IMR-90 (cell line): ENCODE measurements around the gene TCF25. TPM values are rescaled to one million over a fixed set of nuclear protein-coding genes. Genes with fewer than 3 reads are reported as not detected.

Experiments
- ATAC-seq: fragments of 200-7000 bp; cut with Tn5 transposase; 2 replicates; pipeline ENCODE4 v1.9.1; 2020; ENCODE audit warnings: low read depth, mild to moderate bottlenecking, moderate library complexity
- BruUV-seq: library from RNA; stranded (reverse); fragments of 400-500 nt; replicated peaks from 2 replicates; lab custom pipeline; 2021; lab: Mats Ljungman, UMichigan
- CTCF ChIA-PET: fragments of 300-600 bp; formaldehyde crosslinking; extraction: SDS; loops from one replicate; lab custom pipeline; 2021; ENCODE audit warnings: antibody characterized with exemption; lab: Yijun Ruan, JAX
- POLR2A ChIA-PET: fragments of 300-600 bp; sonication (Branson Sonifier 250); formaldehyde crosslinking; loops from one replicate; lab custom pipeline; 2022; ENCODE audit warnings: antibody characterized with exemption; ENCODE audit not compliant: unreplicated experiment; lab: Charles Lee
- DNase-seq: peaks from one replicate; pipeline ENCODE4 v3.0.0; 2013
- H2AFZ ChIP-seq: replicated peaks from 2 replicates; pipeline ENCODE3; 2013; ENCODE audit warnings: low read length, mild to moderate bottlenecking; ENCODE audit not compliant: poor library complexity
- H2AK5ac ChIP-seq: 2 replicates; pipeline ENCODE4 v1.6.1; 2013; ENCODE audit warnings: low read depth, low read length, inconsistent platforms
- H2AK9ac ChIP-seq: replicated peaks from 2 replicates; pipeline ENCODE3; 2013; ENCODE audit warnings: mild to moderate bottlenecking, low read depth, low read length, moderate library complexity; ENCODE audit not compliant: poor library complexity
- H2BK120ac ChIP-seq: 2 replicates; pipeline ENCODE4 v1.6.1; 2013; ENCODE audit warnings: low read depth, low read length, inconsistent platforms
- H2BK15ac ChIP-seq: 3 replicates; pipeline ENCODE4 v1.6.1; 2013; ENCODE audit warnings: low read depth, low read length, inconsistent platforms
- H2BK20ac ChIP-seq: 2 replicates; pipeline ENCODE4 v1.6.1; 2013; ENCODE audit warnings: low read depth, mild to moderate bottlenecking, inconsistent platforms, low read length, moderate library complexity
- H2BK5ac ChIP-seq: 2 replicates; pipeline ENCODE4 v1.6.1; 2013; ENCODE audit warnings: mild to moderate bottlenecking, low read depth, low read length, inconsistent platforms; ENCODE audit not compliant: poor library complexity, severe bottlenecking
- H3K14ac ChIP-seq: replicated peaks from 2 replicates; pipeline ENCODE4 v1.6.1; 2013; ENCODE audit warnings: low read depth, low read length, inconsistent platforms
- H3K18ac ChIP-seq: 2 replicates; pipeline ENCODE4 v1.6.1; 2013; ENCODE audit warnings: low read depth, low read length, control low read depth
- H3K23ac ChIP-seq: 2 replicates; pipeline ENCODE4 v1.6.1; 2013; ENCODE audit warnings: low read depth, low read length, inconsistent platforms
- H3K27ac ChIP-seq: 2 replicates; pipeline ENCODE4 v1.5.1; 2013; ENCODE audit warnings: mild to moderate bottlenecking, control low read depth, low read length; ENCODE audit not compliant: insufficient read depth
- H3K27me3 ChIP-seq: 2 replicates; pipeline ENCODE4 v1.6.1; 2013; ENCODE audit warnings: low read length; ENCODE audit not compliant: control insufficient read depth, insufficient read depth
- H3K36me3 ChIP-seq: 2 replicates; pipeline ENCODE4 v1.6.1; 2013; ENCODE audit warnings: low read length, mixed read lengths; ENCODE audit not compliant: control insufficient read depth, insufficient read depth
- H3K4ac ChIP-seq: 2 replicates; pipeline ENCODE4 v1.6.1; 2013; ENCODE audit warnings: low read depth, low read length, inconsistent platforms
- H3K4me1 ChIP-seq: 2 replicates; pipeline ENCODE4 v1.6.1; 2013; ENCODE audit warnings: low read length, mixed read lengths; ENCODE audit not compliant: control insufficient read depth, insufficient read depth
- H3K4me2 ChIP-seq: 2 replicates; pipeline ENCODE4 v1.6.1; 2013; ENCODE audit warnings: low read depth, mild to moderate bottlenecking, control low read depth, low read length, moderate library complexity
- H3K4me3 ChIP-seq: 2 replicates; pipeline ENCODE4 v1.5.1; 2013; ENCODE audit warnings: low read depth, mild to moderate bottlenecking, control low read depth, low read length, moderate library complexity; ENCODE audit not compliant: insufficient read depth
- H3K56ac ChIP-seq: 2 replicates; pipeline ENCODE4 v1.6.1; 2013; ENCODE audit warnings: low read length, inconsistent platforms; ENCODE audit not compliant: insufficient read depth; ENCODE audit errors: extremely low read depth
- H3K79me1 ChIP-seq, 2 experiments: 2 replicates each; pipeline ENCODE4 v1.6.1; 2013; ENCODE audit warnings: low read length in 2 of 2, inconsistent platforms in 1 of 2, low read depth in 1 of 2
- H3K9ac ChIP-seq: 2 replicates; pipeline ENCODE4 v1.6.1; 2013; ENCODE audit warnings: low read depth, low read length, control low read depth
- H3K9me1 ChIP-seq: 2 replicates; pipeline ENCODE4 v1.6.1; 2013; ENCODE audit warnings: low read length, inconsistent platforms; ENCODE audit not compliant: insufficient read depth
- H3K9me3 ChIP-seq: 2 replicates; pipeline ENCODE4 v1.6.1; 2013; ENCODE audit warnings: low read length; ENCODE audit not compliant: control insufficient read depth, insufficient read depth
- H4K20me1 ChIP-seq: 2 replicates; pipeline ENCODE4 v1.6.1; 2013; ENCODE audit warnings: low read length, inconsistent platforms; ENCODE audit not compliant: insufficient read depth
- H4K5ac ChIP-seq: 2 replicates; pipeline ENCODE4 v1.6.1; 2013; ENCODE audit warnings: mild to moderate bottlenecking, low read depth, low read length, control low read depth
- H4K8ac ChIP-seq, 2 experiments: 2 replicates each; pipeline ENCODE4 v1.6.1; 2013; ENCODE audit warnings: low read depth in 2 of 2, low read length in 2 of 2, control low read depth in 1 of 2, inconsistent platforms in 1 of 2
- H4K91ac ChIP-seq: 2 replicates; pipeline ENCODE4 v1.6.1; 2013; ENCODE audit warnings: low read depth, low read length, inconsistent platforms; ENCODE audit not compliant: insufficient read depth
- BHLHE40 ChIP-seq: fragments of 150-350 bp; IDR thresholded peaks from 2 replicates; pipeline ENCODE4 v1.6.1; 2016; ENCODE audit warnings: mild to moderate bottlenecking, low read depth, low read length
- CEBPB ChIP-seq: IDR thresholded peaks from 2 replicates; pipeline ENCODE4 v1.6.1; 2012; ENCODE audit warnings: low read depth, low read length, improper control_type of control experiment
- CHD1 ChIP-seq: IDR thresholded peaks from 2 replicates; pipeline ENCODE4 v1.6.1; 2012; ENCODE audit warnings: low read depth, low read length, improper control_type of control experiment
- FOS ChIP-seq: fragments of 150-350 bp; IDR thresholded peaks from 2 replicates; pipeline ENCODE4 v1.6.1; 2016; ENCODE audit warnings: low read depth, low read length
- MAFK ChIP-seq: IDR thresholded peaks from 2 replicates; pipeline ENCODE4 v1.6.1; 2012; ENCODE audit warnings: low read depth, low read length, improper control_type of control experiment
- MAZ ChIP-seq: IDR thresholded peaks from 2 replicates; pipeline ENCODE4 v1.6.1; 2012; ENCODE audit warnings: low read depth, mild to moderate bottlenecking, low read length, improper control_type of control experiment, moderate library complexity, borderline replicate concordance
- MXI1 ChIP-seq: IDR thresholded peaks from 2 replicates; pipeline ENCODE4 v1.6.1; 2012; ENCODE audit warnings: low read depth, mild to moderate bottlenecking, low read length, moderate library complexity, borderline replicate concordance
- NFE2L2 ChIP-seq: fragments of 150-350 bp; IDR thresholded peaks from 2 replicates; pipeline ENCODE4 v1.6.1; 2016; ENCODE audit warnings: low read depth, mild to moderate bottlenecking, low read length
- POLR2A ChIP-seq: IDR thresholded peaks from 2 replicates; pipeline ENCODE4 v1.6.1; 2012; ENCODE audit warnings: mild to moderate bottlenecking, low read depth, low read length
- RAD21 ChIP-seq: IDR thresholded peaks from 2 replicates; pipeline ENCODE4 v1.6.1; 2012; ENCODE audit warnings: low read length, improper control_type of control experiment
- RCOR1 ChIP-seq: IDR thresholded peaks from 2 replicates; pipeline ENCODE4 v1.6.1; 2012; ENCODE audit warnings: mild to moderate bottlenecking, low read length, improper control_type of control experiment; ENCODE audit not compliant: insufficient replicate concordance
- RFX5 ChIP-seq: IDR thresholded peaks from 2 replicates; pipeline ENCODE4 v1.8.0; 2012; ENCODE audit warnings: low read depth, mild to moderate bottlenecking, low read length, moderate library complexity
- SMC3 ChIP-seq: fragments of 150-350 bp; IDR thresholded peaks from 2 replicates; pipeline ENCODE4 v1.6.1; 2016; ENCODE audit warnings: low read depth, mild to moderate bottlenecking, antibody characterized with exemption, low read length, moderate library complexity
- WGBS, 2 experiments: methylation state at CpG; one replicate each; pipeline versions ENCODE4 v1.1.5 to v1.1.7; 2013; ENCODE audit warnings: missing lambda C conversion rate in 2 of 2; ENCODE audit not compliant: insufficient read length in 1 of 2; ENCODE audit errors: extremely low coverage in 2 of 2; 5-methylcytosine and 5-hydroxymethylcytosine counted together
- dilution Hi-C: fragments of 300-500 bp; cut with HindIII; formaldehyde crosslinking; loops from one replicate; pipeline ENCODE4 v1.14.3; 2018; ENCODE audit warnings: low sequenced_read_pairs; ENCODE audit not compliant: unreplicated experiment
- in situ Hi-C: fragments of 300-500 bp; cut with MboI; formaldehyde crosslinking; loops from 3 replicates; pipeline ENCODE4 v1.14.3; 2019; ENCODE audit warnings: low sequenced_read_pairs, inconsistent platforms, mixed read lengths
- intact Hi-C: fragments of 100-400 bp; cut with micrococcal nuclease; formaldehyde crosslinking; loops from 2 replicates; pipeline ENCODE4 v1.10.0; 2022
- polyA plus RNA-seq, 3 experiments: library from polyadenylated mRNA; depleted of rRNA; stranded (reverse); fragments of >200 nt; gene quantifications; 2 replicates each; pipeline ENCODE4 v1.2.3, GENCODE V29; 2012; ENCODE audit warnings: low replicate concordance in 1 of 3
- total RNA-seq: library from RNA; depleted of rRNA; stranded (reverse); fragments of >200 nt; gene quantifications from 2 replicates; pipeline ENCODE4 v1.2.3, GENCODE V29; 2012
- TF ChIP-seq, protein P1 (sequence below): fragments of 150-350 bp; IDR thresholded peaks from 2 replicates; pipeline ENCODE4 v1.6.1; 2017; ENCODE audit warnings: mild to moderate bottlenecking, antibody characterized with exemption, low read length, low read depth
- TF ChIP-seq, protein P2 (sequence below): fragments of 150-350 bp; IDR thresholded peaks from 2 replicates; pipeline ENCODE4 v1.6.1; 2016; ENCODE audit warnings: low read depth, mild to moderate bottlenecking, low read length, moderate library complexity, borderline replicate concordance
- TF ChIP-seq, protein P3 (sequence below): conservative IDR thresholded peaks from 2 replicates; pipeline ENCODE4 v1.5.1; 2012; ENCODE audit warnings: mild to moderate bottlenecking, low read depth, low read length, improper control_type of control experiment

Gene TCF25
- total and polyA plus RNA-seq, 2 of the 4 experiments (the other 2 are of a cell fraction) = 127 to 184 TPM

DNA sequence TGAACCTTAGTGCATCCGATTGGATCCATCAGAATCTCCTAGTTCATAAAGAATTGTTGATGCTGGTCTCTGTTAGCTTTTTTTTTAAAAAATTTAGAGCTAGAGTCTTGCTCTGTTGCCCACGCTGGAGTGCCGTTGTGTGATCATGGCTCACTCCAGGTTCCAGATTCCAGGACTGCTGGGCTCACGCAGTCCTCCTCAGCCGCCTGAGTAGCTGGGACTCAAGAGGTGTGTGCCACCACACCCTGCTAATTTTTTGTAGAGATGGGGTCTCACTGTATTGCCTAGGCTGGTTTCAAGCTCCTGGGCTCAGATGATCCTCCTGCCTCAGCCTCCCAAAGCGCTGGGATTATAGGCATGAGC is 8.0 kb downstream of the TCF25 start:
- H3K56ac ChIP-seq = no peak overlapping the region
- no peak overlapping the region for H2AK9ac ChIP-seq
- no peak overlapping the region for H3K14ac ChIP-seq
- intact Hi-C loops (no loop called here), in situ Hi-C loops (no loop called here), dilution Hi-C loops (no loop called here)
- peaks cover 37 to 65% of the 10 kb centered on the region in 2 experiments for H3K79me1 ChIP-seq
- H3K27me3 ChIP-seq = no peaks in the 10 kb centered on the region
- no peak overlapping the region for H2AFZ ChIP-seq
- H3K4me2 ChIP-seq = no peak overlapping the region
- ATAC-seq (no peak), DNase-seq (no peak)
- no peak overlapping the region for H3K18ac ChIP-seq
- WGBS, 2 experiments = 100% methylated on average over 3 of the region's 6 CpGs; no CpG with 5 or more reads in 1 of the 2 experiments
- H4K8ac ChIP-seq = no peak overlapping the region
- BruUV-seq = no TSS peak
- no peak overlapping the region for H2AK5ac ChIP-seq
- H3K9me3 ChIP-seq = no peaks in the 10 kb centered on the region
- ChIA-PET POLR2A (no interaction called here), CTCF (no interaction called here)
- no peak overlapping the region for H2BK20ac ChIP-seq
- no peak overlapping the region for H4K5ac ChIP-seq
- H3K23ac ChIP-seq = no peak overlapping the region
- no peak overlapping the region for H3K4ac ChIP-seq
- peaks cover 2% of the 10 kb centered on the region; the same call in 1 of the 2 replicates for H3K4me1 ChIP-seq
- H3K4me3 ChIP-seq = no peak overlapping the region
- H3K9me1 ChIP-seq = peaks cover 12% of the 10 kb centered on the region; the same call in 1 of the 2 replicates
- no peak overlapping the region for H2BK5ac ChIP-seq
- H4K91ac ChIP-seq = no peak overlapping the region
- H4K20me1 ChIP-seq = peaks cover 84% of the 10 kb centered on the region
- H2BK15ac ChIP-seq = no peak overlapping the region
- no peak overlapping the region for H2BK120ac ChIP-seq
- no peak for TF ChIP-seq RAD21
- TF ChIP-seq RCOR1 = no peak
- no peak for TF ChIP-seq CEBPB
- no peak for TF ChIP-seq FOS
- TF ChIP-seq MAFK = no peak
- no peak for TF ChIP-seq MAZ
- TF ChIP-seq NFE2L2 = no peak
- no peak for TF ChIP-seq MXI1
- TF ChIP-seq, protein P1, sequence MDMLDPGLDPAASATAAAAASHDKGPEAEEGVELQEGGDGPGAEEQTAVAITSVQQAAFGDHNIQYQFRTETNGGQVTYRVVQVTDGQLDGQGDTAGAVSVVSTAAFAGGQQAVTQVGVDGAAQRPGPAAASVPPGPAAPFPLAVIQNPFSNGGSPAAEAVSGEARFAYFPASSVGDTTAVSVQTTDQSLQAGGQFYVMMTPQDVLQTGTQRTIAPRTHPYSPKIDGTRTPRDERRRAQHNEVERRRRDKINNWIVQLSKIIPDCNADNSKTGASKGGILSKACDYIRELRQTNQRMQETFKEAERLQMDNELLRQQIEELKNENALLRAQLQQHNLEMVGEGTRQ = no peak
- TF ChIP-seq, protein P2, sequence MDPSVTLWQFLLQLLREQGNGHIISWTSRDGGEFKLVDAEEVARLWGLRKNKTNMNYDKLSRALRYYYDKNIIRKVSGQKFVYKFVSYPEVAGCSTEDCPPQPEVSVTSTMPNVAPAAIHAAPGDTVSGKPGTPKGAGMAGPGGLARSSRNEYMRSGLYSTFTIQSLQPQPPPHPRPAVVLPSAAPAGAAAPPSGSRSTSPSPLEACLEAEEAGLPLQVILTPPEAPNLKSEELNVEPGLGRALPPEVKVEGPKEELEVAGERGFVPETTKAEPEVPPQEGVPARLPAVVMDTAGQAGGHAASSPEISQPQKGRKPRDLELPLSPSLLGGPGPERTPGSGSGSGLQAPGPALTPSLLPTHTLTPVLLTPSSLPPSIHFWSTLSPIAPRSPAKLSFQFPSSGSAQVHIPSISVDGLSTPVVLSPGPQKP = no peak
- TF ChIP-seq BHLHE40 = no peak
- TF ChIP-seq SMC3 = no peak
- no peak for TF ChIP-seq RFX5
- no peak for TF ChIP-seq CHD1
- no peak for TF ChIP-seq POLR2A
- TF ChIP-seq, protein P3, sequence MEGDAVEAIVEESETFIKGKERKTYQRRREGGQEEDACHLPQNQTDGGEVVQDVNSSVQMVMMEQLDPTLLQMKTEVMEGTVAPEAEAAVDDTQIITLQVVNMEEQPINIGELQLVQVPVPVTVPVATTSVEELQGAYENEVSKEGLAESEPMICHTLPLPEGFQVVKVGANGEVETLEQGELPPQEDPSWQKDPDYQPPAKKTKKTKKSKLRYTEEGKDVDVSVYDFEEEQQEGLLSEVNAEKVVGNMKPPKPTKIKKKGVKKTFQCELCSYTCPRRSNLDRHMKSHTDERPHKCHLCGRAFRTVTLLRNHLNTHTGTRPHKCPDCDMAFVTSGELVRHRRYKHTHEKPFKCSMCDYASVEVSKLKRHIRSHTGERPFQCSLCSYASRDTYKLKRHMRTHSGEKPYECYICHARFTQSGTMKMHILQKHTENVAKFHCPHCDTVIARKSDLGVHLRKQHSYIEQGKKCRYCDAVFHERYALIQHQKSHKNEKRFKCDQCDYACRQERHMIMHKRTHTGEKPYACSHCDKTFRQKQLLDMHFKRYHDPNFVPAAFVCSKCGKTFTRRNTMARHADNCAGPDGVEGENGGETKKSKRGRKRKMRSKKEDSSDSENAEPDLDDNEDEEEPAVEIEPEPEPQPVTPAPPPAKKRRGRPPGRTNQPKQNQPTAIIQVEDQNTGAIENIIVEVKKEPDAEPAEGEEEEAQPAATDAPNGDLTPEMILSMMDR = no peak
- peaks cover 53% of the 10 kb centered on the region for H3K36me3 ChIP-seq
- no peak overlapping the region for H3K9ac ChIP-seq
- H3K27ac ChIP-seq = no peak overlapping the region
